Tibial nerve (tissue), 4 donors: ENCODE results near the gene CDKN1A.

Source experiments
- CTCF ChIP-seq, 5 experiments: fragments of 200-600 bp in 3 of 5; fragments of 450-650 bp in 2 of 5; sonication (generic) in 3 of 5; IDR thresholded peaks; one replicate each; pipeline ENCODE4 v1.5.1; 2016 to 2019; ENCODE audit warnings: antibody characterized with exemption in 5 of 5, mild to moderate bottlenecking in 3 of 5, moderate library complexity in 2 of 5
- EP300 ChIP-seq, 2 donors: sonication (generic); formaldehyde crosslinking; IDR thresholded peaks; one replicate each; pipeline ENCODE4 v1.6.1; 2017; ENCODE audit warnings: antibody characterized with exemption in 2 of 2, mild to moderate bottlenecking in 1 of 2

GRCh38 chr6:36656441-36656840, 22.1 kb upstream of the CDKN1A start:
- TF ChIP-seq CTCF (IDR thresholded peaks at IDR 0.05): no peak
- no peak for TF ChIP-seq EP300 (IDR thresholded peaks at IDR 0.05)
